Osteoblast (primary cell): ENCODE measurements around the gene CLEC18B. TPM values are rescaled to one million over a fixed set of nuclear protein-coding genes. Genes with fewer than 3 reads are reported as not detected.
"Not testable (repeated sequence)": the region's sequence is repeated elsewhere in the genome, so short reads cannot be mapped to it uniquely, and the experiment has no call there.

Experiments used
- DNase-seq: peaks from one replicate; pipeline ENCODE4 v3.0.0; 2011; ENCODE audit warnings: low spot score, mixed read lengths; ENCODE audit not compliant: insufficient read length; ENCODE audit errors: missing footprints
- H2AFZ ChIP-seq: 2 replicates; pipeline ENCODE4 v1.6.0; 2011; ENCODE audit warnings: mild to moderate bottlenecking, low read length
- H3K27ac ChIP-seq: 2 replicates; pipeline ENCODE4 v1.5.1; 2011; ENCODE audit warnings: mild to moderate bottlenecking, low read depth, low read length, moderate library complexity
- H3K27me3 ChIP-seq: 2 replicates; pipeline ENCODE4 v1.6.0; 2012; ENCODE audit warnings: mild to moderate bottlenecking, control low read depth, inconsistent platforms, low read length, moderate library complexity; ENCODE audit not compliant: insufficient read depth
- H3K36me3 ChIP-seq: 2 replicates; pipeline ENCODE4 v1.5.1; 2011; ENCODE audit warnings: mild to moderate bottlenecking, low read length, control low read depth, moderate library complexity; ENCODE audit not compliant: insufficient read depth
- H3K4me1 ChIP-seq: 2 replicates; pipeline ENCODE4 v1.5.1; 2011; ENCODE audit warnings: mild to moderate bottlenecking, low read length, control low read depth, moderate library complexity; ENCODE audit not compliant: insufficient read depth
- H3K4me2 ChIP-seq: 2 replicates; pipeline ENCODE4 v1.6.0; 2011; ENCODE audit warnings: mild to moderate bottlenecking, low read length; ENCODE audit not compliant: insufficient read depth
- H3K4me3 ChIP-seq: fragments of 200-600 bp; sonication (generic); 3 replicates; pipeline ENCODE4 v1.5.1; 2012; ENCODE audit warnings: mild to moderate bottlenecking, low read length, inconsistent platforms; ENCODE audit not compliant: insufficient read depth
- H3K79me2 ChIP-seq: 2 replicates; pipeline ENCODE4 v1.6.0; 2012; ENCODE audit warnings: mild to moderate bottlenecking, low read length, control low read depth, inconsistent platforms; ENCODE audit not compliant: insufficient read depth
- H3K9me3 ChIP-seq: 2 replicates; pipeline ENCODE4 v1.5.1; 2011; ENCODE audit warnings: low read depth, low read length, control low read depth
- H4K20me1 ChIP-seq: 2 replicates; pipeline ENCODE4 v1.6.0; 2012; ENCODE audit warnings: mild to moderate bottlenecking, low read length, control low read depth; ENCODE audit not compliant: insufficient read depth
- total RNA-seq: library from RNA; depleted of rRNA; stranded (reverse); fragments of >200 nt; gene quantifications from 2 replicates; pipeline ENCODE4 v1.2.3, GENCODE V29; 2012
- TF ChIP-seq, protein P1 (sequence below): IDR thresholded peaks from 2 replicates; pipeline ENCODE4 v1.5.1; 2011; ENCODE audit warnings: mild to moderate bottlenecking, low read depth, low read length, moderate library complexity; ENCODE audit errors: extremely low read depth

Gene CLEC18B
- total RNA-seq, 1 donor: 0.72 TPM

DNA sequence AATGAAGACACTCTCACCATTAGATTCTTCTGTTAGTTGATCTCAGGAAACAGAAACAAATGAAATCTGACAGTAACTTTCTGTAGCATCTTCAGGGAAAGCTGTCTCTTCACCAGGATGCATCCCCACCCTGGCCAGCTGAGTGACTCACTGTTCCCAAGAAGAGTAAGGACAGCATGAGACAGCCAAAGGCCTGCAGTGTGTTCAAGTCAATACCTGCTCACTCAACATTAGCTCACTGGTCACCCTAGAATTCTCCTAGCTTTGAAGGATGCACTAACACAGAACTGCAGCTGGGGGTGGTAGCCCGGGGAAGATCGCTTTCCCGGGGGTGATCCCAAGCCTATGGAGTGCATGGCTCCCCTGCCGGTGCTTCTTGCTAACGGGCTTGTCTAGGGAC lies 28.2 kb upstream of the CLEC18B start:
- Histone ChIP-seq H3K79me2 (peaks cover 4% of the 10 kb centered on the region), H4K20me1 (peaks cover 2% of the 10 kb centered on the region), H3K4me1 (peaks cover 19% of the 10 kb centered on the region), H3K27me3 (no peaks in the 10 kb centered on the region), H2AFZ (no peak overlapping the region), H3K27ac (peak overlapping the region; percentile 78), H3K9me3 (no peaks in the 10 kb centered on the region), H3K4me2 (peak overlapping the region; percentile 38), H3K36me3 (peaks cover 45% of the 10 kb centered on the region), H3K4me3 (no peak overlapping the region)
- DNase-seq: peak; percentile 84
- TF ChIP-seq, protein P1, sequence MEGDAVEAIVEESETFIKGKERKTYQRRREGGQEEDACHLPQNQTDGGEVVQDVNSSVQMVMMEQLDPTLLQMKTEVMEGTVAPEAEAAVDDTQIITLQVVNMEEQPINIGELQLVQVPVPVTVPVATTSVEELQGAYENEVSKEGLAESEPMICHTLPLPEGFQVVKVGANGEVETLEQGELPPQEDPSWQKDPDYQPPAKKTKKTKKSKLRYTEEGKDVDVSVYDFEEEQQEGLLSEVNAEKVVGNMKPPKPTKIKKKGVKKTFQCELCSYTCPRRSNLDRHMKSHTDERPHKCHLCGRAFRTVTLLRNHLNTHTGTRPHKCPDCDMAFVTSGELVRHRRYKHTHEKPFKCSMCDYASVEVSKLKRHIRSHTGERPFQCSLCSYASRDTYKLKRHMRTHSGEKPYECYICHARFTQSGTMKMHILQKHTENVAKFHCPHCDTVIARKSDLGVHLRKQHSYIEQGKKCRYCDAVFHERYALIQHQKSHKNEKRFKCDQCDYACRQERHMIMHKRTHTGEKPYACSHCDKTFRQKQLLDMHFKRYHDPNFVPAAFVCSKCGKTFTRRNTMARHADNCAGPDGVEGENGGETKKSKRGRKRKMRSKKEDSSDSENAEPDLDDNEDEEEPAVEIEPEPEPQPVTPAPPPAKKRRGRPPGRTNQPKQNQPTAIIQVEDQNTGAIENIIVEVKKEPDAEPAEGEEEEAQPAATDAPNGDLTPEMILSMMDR: peak; percentile 17

DNA sequence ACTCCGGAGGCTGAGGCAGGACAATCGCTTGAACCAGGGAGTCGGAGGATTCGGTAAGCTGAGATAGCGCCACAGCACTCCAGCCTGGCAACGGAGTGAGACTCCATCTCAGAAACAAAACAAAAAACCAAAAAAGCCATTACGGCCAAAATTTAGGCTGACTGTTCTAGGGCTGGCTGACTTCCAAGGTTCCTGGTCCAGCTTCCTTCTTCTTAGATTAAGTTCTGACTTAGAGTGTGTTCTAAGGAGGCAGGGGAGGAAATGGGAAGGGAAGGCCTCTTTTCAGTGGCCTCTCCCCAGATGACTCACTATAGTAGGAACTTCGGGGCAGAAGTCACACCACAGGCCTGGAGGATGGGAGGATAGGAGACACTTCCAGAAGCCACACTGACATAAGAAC lies 27.7 kb upstream of the CLEC18B start:
- Histone ChIP-seq H3K27ac (peak overlapping the region; percentile 78), H2AFZ (no peak overlapping the region), H3K36me3 (peaks cover 45% of the 10 kb centered on the region), H3K27me3 (no peaks in the 10 kb centered on the region), H3K4me3 (no peak overlapping the region), H3K4me1 (peaks cover 19% of the 10 kb centered on the region), H3K79me2 (peaks cover 4% of the 10 kb centered on the region), H4K20me1 (peaks cover 2% of the 10 kb centered on the region), H3K9me3 (no peaks in the 10 kb centered on the region), H3K4me2 (peak overlapping the region; percentile 38)
- peak; percentile 94 for DNase-seq
- TF ChIP-seq, protein P1: no peak

DNA sequence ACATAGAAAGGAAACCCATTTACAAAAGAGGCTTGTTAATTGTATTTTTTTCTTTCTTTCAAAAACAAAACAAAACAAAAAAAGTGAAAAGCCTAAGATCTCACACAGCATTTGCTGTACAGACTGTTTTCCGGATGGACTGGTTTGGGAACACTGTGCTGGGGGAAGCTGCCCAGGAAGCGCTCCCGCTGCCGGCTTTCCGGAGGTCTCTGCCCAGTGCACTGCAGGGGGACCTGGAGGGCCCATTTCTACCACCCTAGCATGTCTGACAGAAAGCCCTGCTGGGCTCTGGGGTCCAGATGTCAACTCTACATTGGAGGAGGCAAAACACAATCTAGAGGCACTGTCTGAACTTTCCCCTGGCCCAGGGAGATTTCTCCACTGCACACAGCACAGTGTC lies 26.3 kb upstream of the CLEC18B start:
- Histone ChIP-seq H4K20me1 (peaks cover 2% of the 10 kb centered on the region), H2AFZ (no peak overlapping the region), H3K27ac (no peak overlapping the region), H3K4me1 (peaks cover 19% of the 10 kb centered on the region), H3K27me3 (no peaks in the 10 kb centered on the region), H3K9me3 (no peaks in the 10 kb centered on the region), H3K4me3 (no peak overlapping the region), H3K36me3 (peaks cover 34% of the 10 kb centered on the region), H3K79me2 (peaks cover 4% of the 10 kb centered on the region), H3K4me2 (no peak overlapping the region)
- DNase-seq: no peak
- TF ChIP-seq, protein P1: no peak

DNA sequence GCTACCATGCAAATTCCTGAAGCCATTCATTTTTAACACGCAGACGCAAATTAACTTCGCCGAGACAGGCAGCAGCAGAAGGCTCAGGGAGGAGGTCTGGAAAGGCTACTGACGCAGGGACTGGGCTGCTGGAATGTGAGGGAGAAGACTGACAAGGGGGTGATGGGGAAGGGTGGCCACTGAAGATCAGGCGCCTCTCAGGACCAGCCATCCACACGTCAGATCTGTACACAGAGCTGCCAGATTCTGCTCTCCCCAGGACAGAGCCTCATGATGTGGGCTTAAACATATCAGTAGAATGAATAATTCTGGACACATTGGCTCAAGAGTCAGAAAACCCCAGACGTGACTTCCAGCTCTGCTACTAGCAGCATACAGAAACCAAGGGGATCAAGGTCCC lies 25.6 kb upstream of the CLEC18B start:
- no peak for DNase-seq
- Histone ChIP-seq H3K27ac (no peak overlapping the region), H3K4me3 (no peak overlapping the region), H3K4me2 (no peak overlapping the region), H3K36me3 (peaks cover 27% of the 10 kb centered on the region), H3K4me1 (peaks cover 19% of the 10 kb centered on the region), H4K20me1 (peaks cover 2% of the 10 kb centered on the region), H3K27me3 (no peaks in the 10 kb centered on the region), H2AFZ (no peak overlapping the region), H3K79me2 (peaks cover 4% of the 10 kb centered on the region), H3K9me3 (no peaks in the 10 kb centered on the region)
- TF ChIP-seq, protein P1: no peak

DNA sequence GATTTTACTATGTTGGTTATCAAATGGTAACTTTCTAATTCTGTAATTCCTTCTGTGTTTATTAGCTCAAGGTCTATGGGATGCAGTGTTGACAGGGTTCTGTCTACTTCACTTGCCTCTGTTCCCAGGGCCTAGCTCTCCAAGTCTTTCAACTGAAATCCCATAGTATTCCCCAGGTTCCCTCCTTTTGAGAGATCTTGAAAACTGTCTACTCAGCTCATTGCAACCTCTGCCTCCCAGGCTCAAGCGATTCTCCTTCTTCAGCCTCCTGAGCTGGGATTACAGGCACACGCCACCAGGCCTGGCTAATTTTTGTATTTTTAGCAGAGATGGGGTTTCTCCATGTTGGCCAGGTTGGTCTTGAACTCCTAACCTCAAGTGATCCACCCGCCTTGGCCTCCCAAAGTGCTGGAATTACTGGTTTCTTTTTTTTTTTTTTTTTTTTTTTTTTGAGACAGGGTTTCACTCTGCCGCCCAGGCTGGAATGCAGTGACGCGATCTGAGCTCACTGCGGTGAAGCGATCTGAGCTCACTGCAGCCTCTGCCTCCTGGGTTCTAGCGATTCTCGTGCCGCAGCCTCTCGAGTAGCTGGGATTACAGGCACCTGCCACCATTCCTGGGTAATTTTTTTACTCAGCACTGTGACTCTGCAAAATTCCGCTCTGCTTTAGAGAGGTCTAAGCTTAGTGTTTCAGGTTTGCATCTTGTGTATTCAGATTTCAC lies 22.5 kb upstream of the CLEC18B start:
- not testable (repeated sequence) for H3K4me3 ChIP-seq, DNase-seq

More for the DNA sequence above, 22.5 kb upstream of the CLEC18B start:
- H2AFZ ChIP-seq, H3K27me3 ChIP-seq, H3K4me2 ChIP-seq, H4K20me1 ChIP-seq, H3K79me2 ChIP-seq, H3K9me3 ChIP-seq, H3K4me1 ChIP-seq, H3K27ac ChIP-seq: not testable (repeated sequence)
- H3K36me3 ChIP-seq: peaks cover 15% of the 10 kb centered on the region
